HCT116 (cell line): ENCODE results near the gene NT5DC2. TPM values are rescaled to one million over a fixed set of nuclear protein-coding genes. Genes with fewer than 3 reads are reported as not detected.

Experiments used
- ATAC-seq: fragments of 200-7000 bp; cut with Tn5 transposase; 2 replicates; pipeline ENCODE4 v1.9.1; 2020; ENCODE audit warnings: mild to moderate bottlenecking, moderate library complexity
- BruUV-seq: library from RNA; stranded (reverse); fragments of 400-500 nt; replicated peaks from 2 replicates; lab custom pipeline; 2021; lab: Mats Ljungman, UMichigan
- CTCF ChIA-PET: fragments of 300-600 bp; sonication (Branson Sonifier 250); formaldehyde crosslinking; loops from one replicate; lab custom pipeline; 2021; ENCODE audit warnings: antibody characterized with exemption; lab: Charles Lee
- POLR2A ChIA-PET: fragments of 300-600, 350-600 bp; sonication (Branson Sonifier 250); formaldehyde crosslinking; loops from one replicate; lab custom pipeline; 2021; ENCODE audit warnings: antibody characterized with exemption; lab: Charles Lee
- RAD21 ChIA-PET, 2 experiments: fragments of 300-600 bp; sonication (Branson Sonifier 250); formaldehyde crosslinking; loops; one replicate each; lab custom pipeline; 2023; ENCODE audit warnings: low total read pairs in 2 of 2; ENCODE audit not compliant: uncharacterized antibody in 2 of 2, unreplicated experiment in 2 of 2, low non-redundant PET in 1 of 2; lab: Charles Lee
- DNase-seq: peaks from one replicate; pipeline ENCODE4 v3.0.0-alpha.2; 2010; ENCODE audit warnings: low read depth, low spot score
- H2AFZ ChIP-seq: fragments of 200-600 bp; shearing (Covaris generic), sonication (generic); 2 replicates; pipeline ENCODE4 v1.6.1; 2017; ENCODE audit warnings: low read depth, mixed run types, mixed read lengths, antibody characterized with exemption, low read length; ENCODE audit not compliant: poor library complexity, severe bottlenecking
- H3K27ac ChIP-seq: 2 replicates; pipeline ENCODE4 v1.5.1; 2012; ENCODE audit warnings: low read depth, low read length
- H3K27me3 ChIP-seq: fragments of 200-600 bp; sonication (generic); 2 replicates; pipeline ENCODE4 v1.6.1; 2016; ENCODE audit warnings: mixed run types, low read length, mixed read lengths; ENCODE audit not compliant: insufficient read depth
- H3K36me3 ChIP-seq, 2 experiments: fragments of 200-500 bp in 1 of 2; fragments of 200-600 bp in 1 of 2; sonication (Bioruptor generic) in 1 of 2; sonication (generic) in 1 of 2; 2 replicates each; pipeline versions ENCODE4 v1.5.1 to v1.6.1; 2014 to 2016; ENCODE audit warnings: low read length in 2 of 2, inconsistent platforms in 1 of 2, mixed read lengths in 1 of 2, mixed run types in 1 of 2; ENCODE audit not compliant: insufficient read depth in 2 of 2, control insufficient read depth in 1 of 2
- H3K4me1 ChIP-seq, 2 experiments: fragments of 200-600 bp in 1 of 2; sonication (generic) in 1 of 2; 2 replicates each; pipeline versions ENCODE4 v1.5.1 to v1.6.1; 2012 to 2017; ENCODE audit warnings: low read length in 2 of 2, inconsistent platforms in 1 of 2, mild to moderate bottlenecking in 1 of 2, mixed read lengths in 1 of 2, mixed run types in 1 of 2, moderate library complexity in 1 of 2; ENCODE audit not compliant: insufficient read depth in 2 of 2, control insufficient read depth in 1 of 2
- H3K4me2 ChIP-seq: fragments of 200-600 bp; sonication (generic); 2 replicates; pipeline ENCODE4 v1.6.1; 2017; ENCODE audit warnings: mixed run types, low read length, mixed read lengths
- H3K4me3 ChIP-seq, 2 experiments: fragments of 200-600 bp in 1 of 2; sonication (generic) in 1 of 2; replicated peaks in 1 of 2; 2 replicates each; pipeline ENCODE4 v1.5.1; 2011 to 2016; ENCODE audit warnings: low read length in 2 of 2, control low read depth in 1 of 2, low read depth in 1 of 2, mild to moderate bottlenecking in 1 of 2, mixed read lengths in 1 of 2, mixed run types in 1 of 2
- H3K79me2 ChIP-seq: fragments of 200-600 bp; sonication (generic); 2 replicates; pipeline ENCODE4 v1.6.1; 2017; ENCODE audit warnings: mild to moderate bottlenecking, mixed run types, low read length, moderate library complexity, mixed read lengths; ENCODE audit not compliant: insufficient read depth
- H3K9ac ChIP-seq: fragments of 200-600 bp; sonication (generic); 2 replicates; pipeline ENCODE4 v1.6.1; 2016; ENCODE audit warnings: low read length, mixed read lengths
- H3K9me2 ChIP-seq: fragments of 200-600 bp; sonication (generic), shearing (Covaris generic); 2 replicates; pipeline ENCODE4 v1.6.1; 2017; ENCODE audit warnings: mixed run types, mild to moderate bottlenecking, moderate library complexity; ENCODE audit not compliant: insufficient read depth
- H3K9me3 ChIP-seq, 2 experiments: fragments of 200-500 bp in 1 of 2; fragments of 200-600 bp in 1 of 2; sonication (Bioruptor generic) in 1 of 2; sonication (generic) in 1 of 2; 2 replicates each; pipeline ENCODE4 v1.6.1; 2014 to 2017; ENCODE audit warnings: low read length in 2 of 2, mixed read lengths in 2 of 2, inconsistent platforms in 1 of 2, low read depth in 1 of 2, mild to moderate bottlenecking in 1 of 2, mixed run types in 1 of 2, moderate library complexity in 1 of 2; ENCODE audit not compliant: control insufficient read depth in 1 of 2, insufficient read depth in 1 of 2
- H4K20me1 ChIP-seq: fragments of 200-600 bp; sonication (generic), shearing (Covaris generic); 2 replicates; pipeline ENCODE4 v1.6.1; 2017; ENCODE audit warnings: mixed run types, mild to moderate bottlenecking, moderate library complexity; ENCODE audit not compliant: insufficient read depth
- ATF3 ChIP-seq: IDR thresholded peaks from 2 replicates; pipeline ENCODE4 v1.6.1; 2012
- CBX3 ChIP-seq: IDR thresholded peaks from 2 replicates; pipeline ENCODE4 v1.6.1; 2012; ENCODE audit warnings: low read depth
- EGR1 ChIP-seq: IDR thresholded peaks from 2 replicates; pipeline ENCODE4 v1.6.1; 2012; ENCODE audit warnings: low read depth
- FOSL1 ChIP-seq: IDR thresholded peaks from 2 replicates; pipeline ENCODE4 v1.6.1; 2012; ENCODE audit warnings: low read depth
- REST ChIP-seq: IDR thresholded peaks from 2 replicates; pipeline ENCODE4 v1.6.1; 2012; ENCODE audit warnings: low read depth
- TCF7L2 ChIP-seq: IDR thresholded peaks from 2 replicates; pipeline ENCODE4 v1.7.0; 2011; ENCODE audit warnings: borderline replicate concordance, inconsistent platforms; ENCODE audit not compliant: insufficient read depth, insufficient read length; ENCODE audit errors: extremely low read depth
- YY1 ChIP-seq: IDR thresholded peaks from 2 replicates; pipeline ENCODE4 v1.6.1; 2011; ENCODE audit warnings: low read length, low read depth, moderate library complexity, mild to moderate bottlenecking; ENCODE audit not compliant: insufficient replicate concordance; ENCODE audit errors: extremely low read depth
- ZNF274 ChIP-seq: fragments of 200-500 bp; sonication (Bioruptor generic); IDR thresholded peaks from 2 replicates; pipeline ENCODE4 v1.6.1; 2014; ENCODE audit warnings: mild to moderate bottlenecking, low read depth, low read length, inconsistent platforms
- intact Hi-C: fragments of 100-400 bp; cut with micrococcal nuclease; formaldehyde crosslinking; loops from 2 replicates; pipeline ENCODE4 v1.10.0; 2022
- total RNA-seq: library from RNA; stranded (reverse); gene quantifications from one replicate; pipeline ENCODE4 v1.2.1, GENCODE V29; 2021; ENCODE audit not compliant: unreplicated experiment
- TF ChIP-seq, protein P1 (sequence below): IDR thresholded peaks from 2 replicates; pipeline ENCODE4 v1.6.1; 2012

The NT5DC2 gene
- total RNA-seq, 1 experiment from 2014 or later, result 125 TPM

DNA sequence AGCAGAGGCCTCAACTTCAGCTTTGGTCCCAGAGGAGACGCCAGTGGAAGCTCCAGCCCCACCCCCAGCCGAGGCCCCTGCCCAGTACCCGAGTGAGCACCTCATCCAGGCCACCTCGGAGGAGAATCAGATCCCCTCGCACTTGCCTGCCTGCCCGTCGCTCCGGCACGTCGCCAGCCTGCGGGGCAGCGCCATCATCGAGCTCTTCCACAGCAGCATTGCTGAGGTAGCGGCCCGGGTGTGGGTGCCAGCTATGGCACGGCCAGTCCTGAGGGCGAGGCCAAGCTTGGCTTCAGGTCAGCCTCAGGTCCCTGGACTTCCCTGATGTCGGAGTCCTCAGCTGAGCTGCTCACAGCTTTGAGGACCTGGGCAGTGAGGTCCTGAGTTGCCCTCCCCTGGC, 44.2 kb downstream of the NT5DC2 start:
- intact Hi-C loops, result no loop called here
- no peaks in the 10 kb centered on the region for H3K9me3 ChIP-seq
- no peaks in the 10 kb centered on the region for H3K4me1 ChIP-seq
- RAD21 ChIA-PET, result no interaction called here
- no peak overlapping the region for H3K4me3 ChIP-seq
- no peak overlapping the region for H3K4me2 ChIP-seq
- TF ChIP-seq TCF7L2 (no peak), CBX3 (no peak), REST (no peak), EGR1 (no peak)
- TF ChIP-seq, protein P1, sequence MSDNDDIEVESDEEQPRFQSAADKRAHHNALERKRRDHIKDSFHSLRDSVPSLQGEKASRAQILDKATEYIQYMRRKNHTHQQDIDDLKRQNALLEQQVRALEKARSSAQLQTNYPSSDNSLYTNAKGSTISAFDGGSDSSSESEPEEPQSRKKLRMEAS, result no peak
- TF ChIP-seq, all 23 proteins: peak for 0
- Histone ChIP-seq H3K36me3 (peaks cover 5 to 26% of the 10 kb centered on the region in 2 experiments; a peak in 3 of 4 replicates), H3K27me3 (no peaks in the 10 kb centered on the region), H3K9me2 (no peaks in the 10 kb centered on the region), H4K20me1 (no peaks in the 10 kb centered on the region), H3K9ac (no peak overlapping the region), H2AFZ (no peak overlapping the region), H3K27ac (no peak overlapping the region), H3K79me2 (no peaks in the 10 kb centered on the region)
- CTCF ChIA-PET, result no interaction called here
- BruUV-seq, result no TSS peak
- no peak for DNase-seq
- no peak for ATAC-seq
- POLR2A ChIA-PET, result no interaction called here

DNA sequence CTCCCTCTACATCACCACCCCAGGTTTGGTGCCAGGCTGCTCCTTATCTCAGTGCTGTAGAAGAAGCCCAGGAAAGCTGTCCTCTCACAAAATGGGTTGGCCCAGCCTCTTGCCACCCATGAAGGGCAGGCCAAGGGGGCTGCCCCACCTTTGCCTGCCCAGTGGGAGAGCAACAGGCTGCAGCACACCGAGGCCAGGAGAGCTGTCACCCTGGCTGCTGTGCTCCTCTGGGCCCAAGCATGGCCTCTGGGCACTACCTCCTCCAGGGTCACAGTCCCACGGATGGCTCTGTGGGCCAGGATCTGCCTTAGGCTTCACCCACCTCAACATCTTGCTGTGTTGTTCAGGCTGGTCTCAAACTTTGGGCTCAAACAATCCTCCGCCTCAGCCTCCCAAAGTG, 44.9 kb downstream of the NT5DC2 start:
- no peak overlapping the region for H3K27ac ChIP-seq
- RAD21 ChIA-PET, result no interaction called here
- DNase-seq, result no peak
- H3K9ac ChIP-seq, result no peak overlapping the region
- no peak for ATAC-seq
- no peak overlapping the region for H3K4me2 ChIP-seq
- POLR2A ChIA-PET, result no interaction called here
- H3K9me3 ChIP-seq, result no peaks in the 10 kb centered on the region
- TF ChIP-seq FOSL1 (no peak), ZNF274 (no peak), ATF3 (no peak), CBX3 (no peak), YY1 (no peak), EGR1 (no peak)
- no peaks in the 10 kb centered on the region for H3K27me3 ChIP-seq
- no peak overlapping the region for H3K4me3 ChIP-seq
- no peaks in the 10 kb centered on the region for H3K9me2 ChIP-seq
- no peaks in the 10 kb centered on the region for H3K79me2 ChIP-seq
- H3K36me3 ChIP-seq, result peaks cover 5 to 26% of the 10 kb centered on the region in 2 experiments; a peak in 3 of 4 replicates
- no TSS peak for BruUV-seq
- no peaks in the 10 kb centered on the region for H4K20me1 ChIP-seq
- no peak overlapping the region for H2AFZ ChIP-seq
- CTCF ChIA-PET, result no interaction called here
- intact Hi-C loops, result no loop called here
- H3K4me1 ChIP-seq, result no peaks in the 10 kb centered on the region
